Measurements from ENCODE around the gene DHX15. TPM values are rescaled to one million over a fixed set of nuclear protein-coding genes. Genes with fewer than 3 reads are reported as not detected.

DHX15 gene
- total RNA-seq, 4 donors from 2014 or later: 118 to 203 (median 170) TPM

GRCh38 chr4:24516926-24517325, 67.4 kb downstream of the DHX15 start:
- no peak for TF ChIP-seq POLR2A (IDR thresholded peaks at IDR 0.05)
- no peak for TF ChIP-seq EP300 (IDR thresholded peaks at IDR 0.05; ENCODE audit: low read depth)
- no peak for TF ChIP-seq CTCF (IDR thresholded peaks at IDR 0.05)
- TF ChIP-seq POLR2AphosphoS5 (IDR thresholded peaks at IDR 0.05): no peak
- Histone ChIP-seq H3K9me3 (no peaks in the 10 kb centered on the region), H3K4me1 (peaks cover 0 to 22% (median 3%) of the 10 kb centered on the region in 4 donors), H3K27me3 (no peaks in the 10 kb centered on the region), H3K4me3 (no peak overlapping the region), H3K27ac (no peak overlapping the region), H3K36me3 (no peaks in the 10 kb centered on the region)
- DNase-seq: no peak
- in situ Hi-C loops (cut with MboI; ENCODE audit: low pct_ligation_motif_present in 1 of 4, low pct_unique_long_range_greater_than_20kb in 1 of 4, low sequenced_read_pairs in 3 of 4): no loop called here
- intact Hi-C loops (cut with DNase I; ENCODE audit: low total_unique reads): no loop called here

DNA sequence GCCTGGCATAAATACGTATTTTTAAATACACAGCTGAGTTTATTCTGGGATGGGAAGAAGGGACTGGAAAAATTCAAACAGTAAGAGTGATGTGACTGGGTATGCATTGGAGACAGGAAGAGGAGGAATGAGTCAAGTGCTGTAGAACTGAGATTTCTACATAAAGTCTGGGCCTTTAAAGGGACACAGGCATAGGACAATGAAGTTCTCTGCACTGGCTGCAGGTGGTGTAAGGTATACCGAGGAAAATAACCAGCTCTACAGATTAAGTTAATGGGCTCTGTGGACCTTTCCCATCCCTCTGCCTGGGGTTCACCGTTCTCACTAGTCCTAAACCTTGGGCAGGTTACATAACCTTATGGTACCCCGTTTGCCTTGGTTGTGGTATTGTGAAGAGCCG, 68.7 kb downstream of the DHX15 start:
- TF ChIP-seq POLR2A (IDR thresholded peaks at IDR 0.05) (no peak), POLR2AphosphoS5 (IDR thresholded peaks at IDR 0.05) (no peak), CTCF (IDR thresholded peaks at IDR 0.05) (no peak), EP300 (IDR thresholded peaks at IDR 0.05; ENCODE audit: low read depth) (no peak)
- no peak overlapping the region for H3K4me3 ChIP-seq
- no peaks in the 10 kb centered on the region for H3K36me3 ChIP-seq
- 93 to 100% methylated on average over 5 of the region's 5 CpGs for WGBS, 2 donors (ENCODE audit: low coverage in 1 of 2)
- intact Hi-C loops (cut with DNase I; ENCODE audit: low total_unique reads) (no loop called here), in situ Hi-C loops (cut with MboI; ENCODE audit: low pct_ligation_motif_present in 1 of 4, low pct_unique_long_range_greater_than_20kb in 1 of 4, low sequenced_read_pairs in 3 of 4) (no loop called here)
- H3K4me1 ChIP-seq: peaks cover 0 to 22% (median 3%) of the 10 kb centered on the region in 4 donors
- no peak for DNase-seq
- H3K27me3 ChIP-seq: no peaks in the 10 kb centered on the region
- H3K27ac ChIP-seq: no peak overlapping the region
- no peaks in the 10 kb centered on the region for H3K9me3 ChIP-seq

- Histone ChIP-seq H3K9me3 (no peaks in the 10 kb centered on the region), H3K27ac (no peak overlapping the region), H3K4me1 (peaks cover 0 to 19% (median 3%) of the 10 kb centered on the region in 4 donors), H3K36me3 (no peaks in the 10 kb centered on the region), H3K4me3 (no peak overlapping the region), H3K27me3 (no peaks in the 10 kb centered on the region)
- DNase-seq: no peak
- intact Hi-C loops (cut with DNase I; ENCODE audit: low total_unique reads) (no loop called here), in situ Hi-C loops (cut with MboI; ENCODE audit: low pct_ligation_motif_present in 1 of 4, low pct_unique_long_range_greater_than_20kb in 1 of 4, low sequenced_read_pairs in 3 of 4) (no loop called here)
- TF ChIP-seq CTCF (IDR thresholded peaks at IDR 0.05) (no peak), POLR2A (IDR thresholded peaks at IDR 0.05) (no peak), POLR2AphosphoS5 (IDR thresholded peaks at IDR 0.05) (no peak), EP300 (IDR thresholded peaks at IDR 0.05; ENCODE audit: low read depth) (no peak)
- WGBS, 2 donors (ENCODE audit: low coverage in 1 of 2): 82 to 89% methylated on average over 1 of the region's 1 CpG
Observed at GRCh38 chr4:24514808-24515207, 69.5 kb downstream of the DHX15 start.

GRCh38 chr4:24513718-24514117, 70.6 kb downstream of the DHX15 start:
- TF ChIP-seq POLR2A (IDR thresholded peaks at IDR 0.05) (no peak), EP300 (IDR thresholded peaks at IDR 0.05; ENCODE audit: low read depth) (no peak), POLR2AphosphoS5 (IDR thresholded peaks at IDR 0.05) (no peak), CTCF (IDR thresholded peaks at IDR 0.05) (no peak)
- H3K9me3 ChIP-seq: no peaks in the 10 kb centered on the region
- H3K36me3 ChIP-seq: no peaks in the 10 kb centered on the region
- intact Hi-C loops (cut with DNase I; ENCODE audit: low total_unique reads) (no loop called here), in situ Hi-C loops (cut with MboI; ENCODE audit: low pct_ligation_motif_present in 1 of 4, low pct_unique_long_range_greater_than_20kb in 1 of 4, low sequenced_read_pairs in 3 of 4) (no loop called here)
- H3K27me3 ChIP-seq: no peaks in the 10 kb centered on the region
- H3K4me1 ChIP-seq: peaks cover 0 to 8% (median under 1%) of the 10 kb centered on the region in 4 donors
- DNase-seq: no peak
- 85% methylated on average over 2 of the region's 2 CpGs; no CpG with 5 or more reads in 1 of the 2 donors for WGBS, 2 donors (ENCODE audit: low coverage in 1 of 2)
- no peak overlapping the region for H3K4me3 ChIP-seq
- no peak overlapping the region for H3K27ac ChIP-seq
